Ovary (tissue), 3 donors: ENCODE data around the gene CLDN2.

ENCODE experiments used
- POLR2A ChIP-seq: fragments of 450-650 bp; IDR thresholded peaks from one replicate; pipeline ENCODE4 v1.6.1; 2017; ENCODE audit warnings: antibody characterized with exemption, mild to moderate bottlenecking, moderate library complexity
- TF ChIP-seq, protein P1 (sequence below), 3 donors: fragments of 450-650 bp in 2 of 3; fragments of 200-600 bp in 1 of 3; IDR thresholded peaks; one replicate each; pipeline versions ENCODE4 v1.5.1 to v1.8.0; 2016 to 2022; ENCODE audit warnings: antibody characterized with exemption in 3 of 3, mild to moderate bottlenecking in 1 of 3
- donor health status: DM: no; HTN: no; CAD: no.

DNA sequence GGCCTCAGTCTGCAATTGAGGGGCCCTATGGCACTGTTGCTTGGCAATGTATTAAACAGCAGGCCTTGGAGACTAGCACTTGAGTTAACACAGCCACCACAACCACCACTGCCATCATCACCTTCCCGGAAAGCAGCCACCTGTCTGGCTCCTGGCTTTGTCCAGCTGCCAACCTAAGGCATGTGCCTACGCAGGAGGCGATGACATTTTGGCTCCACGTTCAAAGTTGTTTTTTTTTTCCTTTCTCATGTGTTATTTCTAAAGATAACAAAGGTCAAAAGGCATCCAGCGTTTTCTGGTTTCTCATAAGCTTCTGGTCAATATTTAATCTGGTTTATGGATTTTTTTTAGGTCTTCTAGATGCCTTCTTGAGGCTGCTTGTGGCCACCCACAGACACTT is 7.5 kb downstream of the CLDN2 start:
- TF ChIP-seq, protein P1, sequence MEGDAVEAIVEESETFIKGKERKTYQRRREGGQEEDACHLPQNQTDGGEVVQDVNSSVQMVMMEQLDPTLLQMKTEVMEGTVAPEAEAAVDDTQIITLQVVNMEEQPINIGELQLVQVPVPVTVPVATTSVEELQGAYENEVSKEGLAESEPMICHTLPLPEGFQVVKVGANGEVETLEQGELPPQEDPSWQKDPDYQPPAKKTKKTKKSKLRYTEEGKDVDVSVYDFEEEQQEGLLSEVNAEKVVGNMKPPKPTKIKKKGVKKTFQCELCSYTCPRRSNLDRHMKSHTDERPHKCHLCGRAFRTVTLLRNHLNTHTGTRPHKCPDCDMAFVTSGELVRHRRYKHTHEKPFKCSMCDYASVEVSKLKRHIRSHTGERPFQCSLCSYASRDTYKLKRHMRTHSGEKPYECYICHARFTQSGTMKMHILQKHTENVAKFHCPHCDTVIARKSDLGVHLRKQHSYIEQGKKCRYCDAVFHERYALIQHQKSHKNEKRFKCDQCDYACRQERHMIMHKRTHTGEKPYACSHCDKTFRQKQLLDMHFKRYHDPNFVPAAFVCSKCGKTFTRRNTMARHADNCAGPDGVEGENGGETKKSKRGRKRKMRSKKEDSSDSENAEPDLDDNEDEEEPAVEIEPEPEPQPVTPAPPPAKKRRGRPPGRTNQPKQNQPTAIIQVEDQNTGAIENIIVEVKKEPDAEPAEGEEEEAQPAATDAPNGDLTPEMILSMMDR (IDR thresholded peaks at IDR 0.05): no peak
- TF ChIP-seq POLR2A: no peak
